Small intestine (tissue), 7 donors: Measurements from ENCODE around the gene AKR1C1. TPM values are rescaled to one million over a fixed set of nuclear protein-coding genes. Genes with fewer than 3 reads are reported as not detected.
"Not testable (repeated sequence)": the region's sequence is repeated elsewhere in the genome, so short reads cannot be mapped to it uniquely, and the experiment has no call there.

Experiments
- DNase-seq, 2 donors: peaks; one replicate each; pipeline versions ENCODE4 v3.0.0 to v3.0.0-alpha.2; 2013
- FAIRE-seq: peaks from 2 replicates; lab custom pipeline; 2012; peaks lifted over from hg19 to GRCh38; lab: Jason Lieb, UNC
- H3K27ac ChIP-seq, 3 donors: one replicate each; pipeline ENCODE4 v1.5.1; 2013; ENCODE audit warnings: low read length in 2 of 3, mild to moderate bottlenecking in 2 of 3, control low read depth in 1 of 3, inconsistent platforms in 1 of 3, low read depth in 1 of 3, moderate library complexity in 1 of 3
- H3K27me3 ChIP-seq, 3 donors: one replicate each; pipeline ENCODE4 v1.6.1; 2013; ENCODE audit warnings: low read length in 3 of 3, inconsistent platforms in 1 of 3; ENCODE audit not compliant: control insufficient read depth in 3 of 3, insufficient read depth in 3 of 3
- H3K36me3 ChIP-seq, 3 donors: one replicate each; pipeline ENCODE4 v1.6.1; 2013; ENCODE audit warnings: low read length in 3 of 3, inconsistent platforms in 1 of 3, low read depth in 1 of 3, mild to moderate bottlenecking in 1 of 3, moderate library complexity in 1 of 3; ENCODE audit not compliant: control insufficient read depth in 3 of 3, insufficient read depth in 2 of 3
- H3K4me1 ChIP-seq, 3 donors: one replicate each; pipeline ENCODE4 v1.6.1; 2013; ENCODE audit warnings: low read length in 2 of 3, inconsistent platforms in 1 of 3, low read depth in 1 of 3, mild to moderate bottlenecking in 1 of 3, moderate library complexity in 1 of 3; ENCODE audit not compliant: control insufficient read depth in 3 of 3, insufficient read depth in 2 of 3
- H3K4me3 ChIP-seq, 3 donors: one replicate each; pipeline ENCODE4 v1.5.1; 2013; ENCODE audit warnings: low read length in 3 of 3, control low read depth in 1 of 3, inconsistent platforms in 1 of 3, low read depth in 1 of 3, mild to moderate bottlenecking in 1 of 3, moderate library complexity in 1 of 3
- H3K9me3 ChIP-seq, 2 donors: one replicate each; pipeline ENCODE4 v1.6.1; 2013; ENCODE audit warnings: low read depth in 1 of 2, low read length in 1 of 2; ENCODE audit not compliant: control insufficient read depth in 2 of 2, insufficient read depth in 1 of 2
- WGBS, 3 donors: extraction: QIAGEN DNeasy Blood & Tissue Kit; methylation state at CpG; one replicate each; pipeline ENCODE4 v1.1.7; 2013; 5-methylcytosine and 5-hydroxymethylcytosine counted together
- polyA plus RNA-seq, 4 donors: library from polyadenylated mRNA; stranded (reverse) in 3 of 4; unstranded in 1 of 4; fragments of 200-250 nt in 3 of 4; fragments of 120-200 nt in 1 of 4; gene quantifications; one replicate each; pipeline versions ENCODE4 v1.2.1 to v1.2.3, GENCODE V29; 2013
- donor health status: healthy with polysubstance abuse.
- donor health status: control.
- donor health status: control.
- donor health status: Bipolar disorder and iron deficiency.
- donor health status: healthy.

The AKR1C1 gene
- polyA plus RNA-seq, 4 donors, result 10.8 to 68.0 (median 24.9) TPM

DNA sequence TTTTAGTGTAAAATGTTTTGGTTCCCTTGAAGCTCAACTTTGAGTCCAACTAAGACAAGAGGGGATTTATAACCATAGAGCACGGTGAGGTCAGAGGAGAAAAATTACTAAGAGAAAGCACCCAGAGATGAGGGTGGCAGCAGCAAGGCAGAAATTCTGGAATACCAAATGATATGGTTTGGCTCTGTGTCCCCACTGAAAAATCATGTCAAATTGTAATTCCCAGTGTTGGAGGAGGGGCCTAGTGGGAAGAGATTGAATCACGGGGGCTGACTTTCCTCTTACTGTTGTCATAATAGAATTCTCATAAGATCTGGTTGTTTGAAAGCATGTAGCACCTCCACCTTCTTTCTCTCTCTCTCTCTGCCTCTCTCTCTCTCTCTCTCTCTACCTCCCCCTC lies 19.4 kb upstream of the AKR1C1 start:
- Histone ChIP-seq H3K4me1 (peaks cover 1 to 50% (median 18%) of the 10 kb centered on the region in 3 donors), H3K27ac (no peak overlapping the region), H3K4me3 (no peak overlapping the region), H3K27me3 (no peaks in the 10 kb centered on the region), H3K9me3 (no peaks in the 10 kb centered on the region), H3K36me3 (no peaks in the 10 kb centered on the region)
- DNase-seq (no peak), FAIRE-seq (no peak)
- WGBS, 3 donors, result 77 to 89% (median 78%) methylated on average over 2 of the region's 2 CpGs

DNA sequence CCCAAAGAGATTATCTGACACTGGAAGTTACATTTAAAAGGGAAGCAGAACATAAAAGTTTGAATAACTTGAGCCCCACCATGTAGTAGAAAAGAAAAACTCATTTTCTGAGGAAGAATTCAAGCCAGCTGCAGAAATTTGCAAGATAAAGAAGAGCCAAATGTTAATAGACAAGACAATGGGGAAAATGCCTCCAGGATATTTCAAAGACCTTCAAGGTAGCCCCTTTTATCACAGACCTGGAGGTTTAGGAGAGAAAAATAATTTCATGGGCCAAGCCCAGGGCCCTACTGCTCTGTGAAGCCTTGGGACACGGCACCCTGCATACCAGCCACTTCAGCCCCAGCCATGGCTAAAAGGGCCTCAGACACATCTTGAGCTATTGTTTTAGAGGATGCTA lies 18.4 kb upstream of the AKR1C1 start:
- 92 to 100% (median 93%) methylated on average over 1 of the region's 1 CpG for WGBS, 3 donors
- peaks cover 0 to 40% (median 18%) of the 10 kb centered on the region in 3 donors for H3K4me1 ChIP-seq

DNA sequence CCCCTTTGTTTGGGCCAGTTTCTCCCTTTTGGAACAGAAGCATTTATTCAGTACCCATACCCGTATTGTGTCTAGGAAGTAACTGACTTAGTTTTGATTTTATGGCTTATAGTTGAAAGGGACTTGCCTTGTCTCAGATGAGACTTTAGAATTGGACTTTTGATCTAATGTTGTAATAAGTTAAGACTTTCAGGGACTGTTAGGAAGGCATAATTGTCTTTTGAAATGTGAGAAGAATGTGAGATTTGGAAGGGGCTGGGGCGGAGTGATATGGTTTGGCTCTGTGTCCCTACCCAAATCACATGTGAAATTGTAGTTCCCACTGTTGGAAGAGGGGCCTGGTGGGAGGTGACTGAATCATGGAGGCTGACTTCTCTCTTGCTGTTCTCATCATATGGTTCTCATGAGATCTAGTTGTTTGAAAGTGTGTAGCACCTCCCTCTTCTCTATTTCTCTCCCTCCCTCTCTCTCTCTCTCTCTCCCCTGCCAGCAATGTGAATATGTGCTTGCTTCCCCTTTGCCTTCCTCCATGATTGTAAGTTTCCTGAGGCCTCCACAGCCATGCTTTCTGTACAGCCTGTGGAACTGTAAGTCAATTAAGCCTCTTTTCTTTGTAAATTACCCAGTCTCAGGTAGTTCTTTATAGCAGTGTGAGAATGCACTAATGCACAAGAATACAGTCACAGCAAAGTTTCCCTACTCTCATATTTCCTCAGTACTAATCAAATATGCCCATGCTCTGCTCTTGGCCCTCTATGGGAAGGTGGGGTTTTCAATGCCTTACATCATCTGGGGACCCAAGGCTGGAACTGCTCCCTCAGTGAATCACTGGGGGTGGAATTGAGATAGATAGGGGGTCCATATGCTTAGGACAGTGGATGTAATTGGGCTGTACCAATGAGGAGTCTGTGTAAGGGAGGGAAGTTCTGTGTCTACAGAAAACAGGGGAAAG lies 17.2 kb upstream of the AKR1C1 start:
- no peaks in the 10 kb centered on the region for H3K36me3 ChIP-seq
- no peaks in the 10 kb centered on the region for H3K27me3 ChIP-seq
- peak; percentile 67 to 72 for DNase-seq
- no peak overlapping the region for H3K4me3 ChIP-seq
- no peaks in the 10 kb centered on the region for H3K9me3 ChIP-seq
- H3K4me1 ChIP-seq, result peaks cover 0 to 34% (median 18%) of the 10 kb centered on the region in 3 donors
- H3K27ac ChIP-seq, result peak overlapping the region in 1 of 3 donors; percentile 78
- 26 to 66% (median 36%) methylated on average over 2 of the region's 2 CpGs for WGBS, 3 donors
- no peak for FAIRE-seq

More for the DNA sequence above, 18.4 kb upstream of the AKR1C1 start:
- DNase-seq (no peak), FAIRE-seq (no peak)
- Histone ChIP-seq H3K27me3 (no peaks in the 10 kb centered on the region), H3K4me3 (no peak overlapping the region), H3K36me3 (no peaks in the 10 kb centered on the region), H3K27ac (no peak overlapping the region), H3K9me3 (no peaks in the 10 kb centered on the region)

DNA sequence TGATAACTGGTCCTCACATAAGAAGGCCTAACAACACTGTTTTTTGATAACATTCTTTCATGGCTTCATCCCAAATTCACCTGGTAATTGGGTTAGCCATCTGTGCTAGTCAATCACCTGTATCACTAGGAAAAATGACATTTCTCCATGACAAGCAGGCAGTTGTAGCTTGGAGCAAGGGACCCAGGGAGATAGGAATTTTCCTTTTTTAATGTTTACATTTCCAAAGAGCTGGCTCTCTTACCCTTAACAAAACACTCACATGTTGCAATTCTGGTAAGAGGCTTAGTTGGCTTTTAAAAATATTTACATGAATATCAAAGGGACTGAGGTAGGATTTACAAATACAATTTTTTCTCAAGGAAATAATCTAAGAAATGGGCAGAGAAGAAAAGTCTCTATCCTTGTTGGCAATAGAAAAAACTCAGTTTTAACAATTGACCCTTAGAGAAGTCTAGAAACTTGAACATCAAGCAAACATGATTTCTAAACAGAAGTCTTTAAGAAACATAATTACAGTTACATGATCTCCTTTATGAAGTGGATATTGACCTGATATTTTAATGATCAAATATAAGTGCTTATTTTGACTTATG lies 16.1 kb upstream of the AKR1C1 start:
- no peaks in the 10 kb centered on the region for H3K36me3 ChIP-seq

DNA sequence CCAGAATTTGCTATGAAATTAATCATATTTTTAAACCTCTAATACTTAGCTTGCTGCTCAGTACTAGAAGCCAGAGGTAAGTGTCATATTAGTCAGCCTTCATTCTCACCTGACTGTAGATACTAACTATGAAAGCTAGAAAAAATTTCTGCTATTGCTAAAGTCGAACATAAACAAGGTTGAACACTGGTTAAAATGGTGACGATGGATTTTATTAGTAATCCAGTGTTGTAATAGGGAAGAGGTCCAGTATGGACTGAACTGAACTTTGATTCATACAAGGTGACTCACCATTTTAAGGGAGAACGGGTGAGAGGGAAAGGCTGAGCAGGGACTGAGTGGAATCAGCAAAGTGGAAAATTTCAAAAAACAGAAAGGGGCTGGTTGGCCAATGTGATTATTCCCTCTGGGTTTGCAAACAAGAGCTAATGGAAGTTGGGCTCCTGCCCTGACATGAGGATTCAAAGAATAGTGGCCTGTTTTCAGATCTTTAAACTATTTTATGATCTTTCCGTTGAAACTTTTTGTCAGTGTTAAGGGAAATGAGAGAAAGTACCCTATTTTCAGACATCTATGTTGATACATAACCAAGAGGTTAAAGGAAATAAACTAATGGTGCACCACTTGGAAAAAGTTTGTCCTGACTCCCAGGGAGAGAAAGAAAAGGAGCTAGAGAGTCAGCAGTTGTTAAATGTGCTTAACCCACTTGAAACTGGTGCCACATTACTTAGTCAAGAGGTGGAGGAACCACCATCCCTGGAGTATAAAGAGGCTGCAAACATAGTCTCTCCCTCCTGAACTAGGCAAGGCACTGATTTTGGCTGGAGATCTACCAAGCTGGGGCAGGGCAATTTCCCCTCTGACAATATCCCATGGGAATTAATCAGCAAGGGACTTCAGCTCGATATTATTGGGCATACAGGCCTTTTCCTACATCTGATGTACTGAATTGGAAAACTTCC lies 15.3 kb upstream of the AKR1C1 start:
- Histone ChIP-seq H3K27me3 (no peaks in the 10 kb centered on the region), H3K4me3 (no peak overlapping the region), H3K9me3 (no peaks in the 10 kb centered on the region), H3K36me3 (no peaks in the 10 kb centered on the region), H3K27ac (peak overlapping the region in 2 of 3 donors; percentile 74 to 80), H3K4me1 (peaks cover 0 to 31% (median 18%) of the 10 kb centered on the region in 3 donors)
- no peak for FAIRE-seq
- 35 to 48% (median 47%) methylated on average over 5 of the region's 5 CpGs for WGBS, 3 donors
- peak; percentile 80 to 92 for DNase-seq

More for the DNA sequence above, 16.1 kb upstream of the AKR1C1 start:
- Histone ChIP-seq H3K27ac (peak overlapping the region in 1 of 3 donors; percentile 78), H3K4me3 (no peak overlapping the region), H3K27me3 (no peaks in the 10 kb centered on the region), H3K9me3 (no peaks in the 10 kb centered on the region), H3K4me1 (peaks cover 0 to 31% (median 18%) of the 10 kb centered on the region in 3 donors)
- FAIRE-seq (no peak), DNase-seq (no peak)

DNA sequence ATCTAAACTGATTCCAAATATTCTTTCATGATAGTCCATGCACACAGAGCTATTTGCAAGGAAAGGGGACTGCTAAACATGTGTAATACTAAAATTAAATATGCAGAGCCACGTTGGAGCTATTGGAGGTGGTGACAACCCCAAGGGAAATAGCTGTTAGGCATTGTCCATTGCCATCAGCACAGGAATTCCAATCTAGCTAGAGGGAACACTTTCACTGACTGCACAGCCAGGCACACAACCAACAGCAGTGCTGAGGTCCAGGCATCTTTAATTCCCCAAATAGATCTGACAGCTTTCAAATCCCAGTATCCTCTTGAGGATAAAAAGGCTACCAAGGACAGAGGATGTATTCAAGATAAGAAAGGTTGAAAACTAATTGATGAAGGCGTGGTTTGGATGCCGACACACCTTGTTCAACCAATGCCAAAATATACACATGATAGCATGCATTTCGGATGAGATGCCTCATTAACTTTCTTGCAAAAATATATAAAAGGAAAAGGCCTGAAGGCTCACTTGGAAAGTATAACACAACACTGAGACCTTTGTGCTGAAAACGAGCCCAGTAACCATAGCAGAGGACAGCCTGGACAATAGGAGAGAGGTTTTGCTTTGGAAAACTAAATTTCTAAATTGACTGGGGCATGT lies 11.6 kb upstream of the AKR1C1 start:
- H3K27me3 ChIP-seq, H3K27ac ChIP-seq, H3K36me3 ChIP-seq, H3K4me3 ChIP-seq, H3K9me3 ChIP-seq, DNase-seq, FAIRE-seq: not testable (repeated sequence)
- 40 to 61% (median 45%) methylated on average over 5 of the region's 5 CpGs for WGBS, 3 donors
- peaks cover 0 to 15% (median 9%) of the 10 kb centered on the region in 3 donors for H3K4me1 ChIP-seq

DNA sequence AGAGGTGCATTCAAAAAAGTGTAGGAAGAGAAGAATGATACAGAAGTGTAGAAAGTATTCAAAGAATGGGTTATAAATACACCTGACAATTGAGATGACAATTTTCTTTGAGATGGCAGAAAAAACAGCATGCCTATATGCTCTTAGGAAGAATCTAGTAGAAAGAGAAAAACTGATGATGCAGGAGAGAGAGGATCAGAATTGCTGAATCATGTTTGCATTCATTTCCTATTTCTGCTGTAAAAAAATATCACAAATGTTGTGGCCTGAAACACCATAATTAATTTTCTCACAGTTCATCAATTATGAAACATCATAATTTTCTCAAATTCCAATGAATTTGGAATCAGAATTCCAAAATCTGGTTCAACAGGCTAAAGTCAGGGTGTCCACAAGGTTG lies 9.8 kb upstream of the AKR1C1 start:
- Histone ChIP-seq H3K27me3 (no peaks in the 10 kb centered on the region), H3K4me1 (peaks cover 0 to 4% (median 2%) of the 10 kb centered on the region in 3 donors), H3K36me3 (no peaks in the 10 kb centered on the region), H3K27ac (no peak overlapping the region), H3K4me3 (no peak overlapping the region), H3K9me3 (no peaks in the 10 kb centered on the region)
- no peak for DNase-seq
- FAIRE-seq, result no peak
